Fibroblast of gingiva (primary cell): ENCODE results near the gene KCNQ5.
"Not testable (repeated sequence)": the region's sequence is repeated elsewhere in the genome, so short reads cannot be mapped to it uniquely, and the experiment has no call there.

Experiments used
- DNase-seq: peaks from one replicate; pipeline ENCODE4 v3.0.0-alpha.2; 2011; ENCODE audit warnings: low read depth

KCNQ5 gene

DNA sequence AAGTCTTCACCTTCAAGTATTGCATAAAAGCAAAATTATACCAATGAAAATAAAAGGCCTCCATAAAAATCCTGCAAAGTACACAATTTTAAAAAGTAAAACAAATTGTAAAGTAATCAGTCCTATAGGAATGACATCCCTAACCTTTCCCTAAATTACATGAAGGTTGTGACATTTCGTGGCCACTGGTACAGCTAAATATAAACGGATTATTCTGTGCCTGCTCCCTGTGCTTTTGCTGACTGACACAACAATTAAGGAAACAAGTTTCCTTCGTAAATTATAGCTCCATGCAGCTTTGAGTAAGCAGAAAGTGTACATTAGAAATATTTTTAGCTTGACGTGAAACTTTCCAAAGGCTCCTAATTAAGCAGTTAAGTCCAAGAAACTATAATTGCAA lies 222.8 kb downstream of the KCNQ5 start:
- no peak for DNase-seq

DNA sequence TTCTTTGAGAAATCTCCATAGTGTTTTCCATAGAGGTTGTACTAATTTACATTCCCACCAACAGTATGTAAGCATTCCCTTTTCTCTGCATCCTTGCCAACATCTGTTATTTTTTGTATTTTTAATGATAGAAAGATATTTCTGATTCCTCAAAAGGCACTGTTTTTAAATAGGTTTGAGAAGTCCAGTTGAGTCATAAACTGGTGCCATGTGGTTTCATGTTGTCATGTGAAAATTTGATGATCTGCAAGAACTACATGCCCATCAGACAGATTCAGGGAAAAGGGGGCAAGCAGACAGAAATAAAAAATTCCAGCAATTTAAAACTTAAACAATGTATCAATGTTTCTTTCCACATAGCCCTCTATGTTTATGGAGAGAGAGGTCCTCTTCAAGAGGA lies 227.5 kb downstream of the KCNQ5 start:
- no peak for DNase-seq

GRCh38 chr6:72850040-72850439 lies 228.2 kb downstream of the KCNQ5 start:
- DNase-seq: no peak

DNA sequence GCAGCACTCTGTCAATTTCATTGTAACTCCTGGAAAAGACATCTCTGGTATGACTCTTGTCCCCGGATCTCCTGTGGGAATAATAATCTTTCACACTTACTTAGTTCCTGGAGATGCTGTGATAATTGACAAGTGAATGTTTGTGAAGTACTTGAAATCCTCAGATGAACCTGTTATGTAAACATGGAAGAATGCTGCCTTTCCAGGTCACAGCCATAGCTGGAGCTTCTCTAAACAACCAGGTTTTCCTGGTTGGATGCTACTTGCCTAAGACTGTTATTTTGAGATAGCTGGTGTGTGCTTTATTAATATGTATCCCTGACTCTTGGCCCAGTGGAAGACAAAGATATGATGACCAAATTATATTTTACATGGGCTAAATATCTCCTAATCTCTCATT lies 228.6 kb downstream of the KCNQ5 start:
- no peak for DNase-seq

GRCh38 chr6:72855471-72855870 lies 233.6 kb downstream of the KCNQ5 start:
- no peak for DNase-seq

- DNase-seq: no peak
Measured at GRCh38 chr6:72856801-72857200, 234.9 kb downstream of the KCNQ5 start.

GRCh38 chr6:72857791-72858585 lies 236.1 kb downstream of the KCNQ5 start:
- DNase-seq: no peak

GRCh38 chr6:72861059-72861458 lies 239.2 kb downstream of the KCNQ5 start:
- DNase-seq: no peak

- peak; percentile 38 for DNase-seq
Measured at GRCh38 chr6:72861935-72862432, 240.1 kb downstream of the KCNQ5 start.

DNA sequence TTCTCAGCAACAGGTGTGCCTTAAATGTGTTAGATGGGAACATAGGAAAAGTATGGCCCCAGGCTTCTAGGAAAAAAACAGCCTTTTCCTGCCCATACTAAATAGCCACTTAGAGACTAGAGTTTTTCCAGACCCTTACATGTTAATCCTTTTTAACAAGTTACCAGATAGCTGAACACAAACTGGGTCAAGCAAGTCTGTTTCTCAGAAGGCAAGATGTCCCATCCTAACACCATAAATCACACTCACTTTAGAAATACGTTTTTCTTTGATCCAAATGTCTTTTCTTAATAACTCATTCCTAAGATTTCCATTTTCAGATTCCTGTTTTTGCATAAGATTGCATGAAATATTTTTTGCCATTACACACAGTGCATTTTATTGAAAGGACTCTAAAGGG lies 241.3 kb downstream of the KCNQ5 start:
- DNase-seq: no peak

DNA sequence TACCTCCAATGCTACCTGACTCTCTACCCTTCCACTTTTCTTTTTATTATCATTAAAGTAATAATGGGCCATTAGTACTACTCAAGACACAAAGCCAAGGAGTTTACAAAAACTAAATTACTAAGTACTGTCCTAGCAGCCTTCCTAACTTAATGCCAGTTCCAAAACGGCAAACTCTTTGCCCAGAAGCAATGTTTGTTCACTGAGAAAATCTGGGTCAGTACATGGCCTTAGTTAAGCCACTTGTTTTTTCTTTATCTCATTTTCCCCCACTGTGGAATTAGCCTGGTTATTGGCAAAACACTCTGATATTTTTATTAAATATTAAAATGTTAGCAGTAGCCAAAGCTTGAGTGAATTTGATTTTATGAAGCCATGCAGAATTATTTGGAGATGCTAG lies 242.4 kb downstream of the KCNQ5 start:
- no peak for DNase-seq

- no peak for DNase-seq
Measured at GRCh38 chr6:72864799-72865198, 242.9 kb downstream of the KCNQ5 start.

DNA sequence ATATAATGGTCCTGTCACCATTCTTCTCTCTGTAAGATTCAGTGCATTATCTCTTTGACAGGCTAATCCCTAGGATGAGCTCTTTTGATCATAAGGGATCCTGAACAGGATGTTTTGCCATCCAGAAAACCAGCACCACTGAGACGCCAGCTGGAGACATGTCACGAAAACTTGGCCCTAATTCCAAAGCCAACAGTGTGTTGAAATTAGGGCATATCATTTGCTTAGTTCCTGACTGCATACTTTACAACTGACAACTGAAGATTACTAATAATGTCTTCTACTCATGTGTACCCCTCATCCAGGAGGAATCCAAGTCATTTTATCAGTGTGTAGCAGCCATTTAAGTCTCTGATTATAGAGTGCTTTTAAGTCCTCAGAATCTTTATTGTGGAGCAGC lies 243.6 kb downstream of the KCNQ5 start:
- DNase-seq: peak; percentile 52

DNA sequence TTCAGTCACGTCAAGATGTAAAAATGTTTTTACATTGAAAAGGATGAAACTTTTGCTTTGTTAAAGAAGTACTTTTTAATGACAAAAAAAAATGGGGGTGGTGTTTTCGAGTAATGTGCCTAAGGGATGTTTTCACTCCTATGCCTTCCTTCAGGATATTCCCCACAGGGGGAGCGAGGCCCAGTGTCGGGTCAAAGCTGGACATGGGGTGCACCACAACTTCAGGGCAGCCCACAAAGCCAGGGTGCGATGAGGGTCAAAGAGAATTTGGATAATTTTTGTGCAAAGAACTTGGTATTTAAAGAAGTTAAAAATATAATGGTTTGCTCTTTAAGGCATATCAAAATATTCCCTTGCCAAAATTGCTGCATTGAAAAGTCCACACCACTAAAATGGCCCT lies 247.8 kb downstream of the KCNQ5 start:
- DNase-seq: no peak

DNA sequence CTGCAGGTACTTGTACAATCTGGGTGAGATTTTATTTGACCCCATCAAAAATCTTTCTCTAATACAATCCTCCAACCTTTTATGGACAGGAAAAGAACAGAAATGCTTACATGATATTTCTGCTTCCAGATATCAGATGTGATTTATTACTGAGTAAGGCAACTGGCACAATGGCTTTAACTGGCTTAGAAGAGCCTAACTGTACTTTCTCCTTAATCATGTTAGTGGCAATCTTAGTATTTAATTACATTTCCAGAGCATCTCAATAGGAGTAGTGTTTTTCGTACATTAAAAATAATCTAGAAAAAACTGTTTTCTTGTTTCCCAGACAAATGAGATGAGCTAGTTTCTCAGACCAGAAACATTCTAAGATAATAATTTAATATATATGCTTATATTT lies 251.6 kb downstream of the KCNQ5 start:
- no peak for DNase-seq

- no peak for DNase-seq
Measured at GRCh38 chr6:72876256-72876655, 254.4 kb downstream of the KCNQ5 start.

- no peak for DNase-seq
Measured at GRCh38 chr6:72886170-72886569, 264.3 kb downstream of the KCNQ5 start.

GRCh38 chr6:72890233-72890632 lies 268.4 kb downstream of the KCNQ5 start:
- no peak for DNase-seq

- no peak for DNase-seq
Measured at GRCh38 chr6:72890671-72891070, 268.8 kb downstream of the KCNQ5 start.

- no peak for DNase-seq
Measured at GRCh38 chr6:72892901-72893300, 271.0 kb downstream of the KCNQ5 start.

- DNase-seq: no peak
Measured at GRCh38 chr6:72894091-72894490, 272.2 kb downstream of the KCNQ5 start.

- not testable (repeated sequence) for DNase-seq
Measured at GRCh38 chr6:72898313-72898712, 276.4 kb downstream of the KCNQ5 start.

- DNase-seq: no peak
Measured at GRCh38 chr6:72905705-72906478, 284.0 kb downstream of the KCNQ5 start.
